Panc1 (cell line): ENCODE measurements around the gene KLHL2. TPM values are rescaled to one million over a fixed set of nuclear protein-coding genes. Genes with fewer than 3 reads are reported as not detected.
"Not testable (repeated sequence)": the region's sequence is repeated elsewhere in the genome, so short reads cannot be mapped to it uniquely, and the experiment has no call there.

Source experiments
- ATAC-seq: fragments of 200-7000 bp; cut with Tn5 transposase; 2 replicates; pipeline ENCODE4 v1.9.1; 2020; ENCODE audit warnings: mild to moderate bottlenecking, moderate library complexity
- BruUV-seq: library from RNA; stranded (reverse); fragments of 400-500 nt; replicated peaks from 2 replicates; lab custom pipeline; 2021; lab: Mats Ljungman, UMichigan
- CTCF ChIA-PET: fragments of 300-600 bp; sonication (Branson Sonifier 250); formaldehyde crosslinking; loops from one replicate; lab custom pipeline; 2022; ENCODE audit warnings: antibody characterized with exemption; lab: Charles Lee
- POLR2A ChIA-PET: fragments of 300-600 bp; sonication (Branson Sonifier 250); formaldehyde crosslinking; loops from one replicate; lab custom pipeline; 2022; ENCODE audit warnings: antibody characterized with exemption; lab: Charles Lee
- DNase-seq: peaks from one replicate; pipeline ENCODE4 v3.0.0-alpha.2; 2010; ENCODE audit warnings: low read depth, low spot score
- H3K27ac ChIP-seq: 2 replicates; pipeline ENCODE4 v1.5.1; 2011; ENCODE audit warnings: mild to moderate bottlenecking, low read length, inconsistent platforms
- H3K27me3 ChIP-seq: fragments of 200-500 bp; sonication (Bioruptor generic); 2 replicates; pipeline ENCODE4 v1.6.0; 2014; ENCODE audit warnings: low read length, inconsistent platforms; ENCODE audit not compliant: control insufficient read depth, insufficient read depth
- H3K36me3 ChIP-seq: fragments of 200-500 bp; sonication (Bioruptor generic); 2 replicates; pipeline ENCODE4 v1.5.1; 2014; ENCODE audit warnings: inconsistent platforms, mild to moderate bottlenecking, low read length, moderate library complexity; ENCODE audit not compliant: control insufficient read depth, insufficient read depth
- H3K4me1 ChIP-seq: 2 replicates; pipeline ENCODE4 v1.5.1; 2011; ENCODE audit warnings: inconsistent platforms, mild to moderate bottlenecking, low read length, moderate library complexity; ENCODE audit not compliant: control insufficient read depth, insufficient read depth
- H3K4me3 ChIP-seq, 2 experiments: 2 replicates each; pipeline ENCODE4 v1.5.1; 2011 to 2012; ENCODE audit warnings: low read depth in 2 of 2, low read length in 2 of 2, mild to moderate bottlenecking in 2 of 2, inconsistent platforms in 1 of 2, moderate library complexity in 1 of 2
- H3K9me3 ChIP-seq: fragments of 200-500 bp; sonication (Bioruptor generic); 2 replicates; pipeline ENCODE4 v1.5.1; 2014; ENCODE audit warnings: low read depth, mild to moderate bottlenecking, inconsistent platforms, low read length, moderate library complexity; ENCODE audit not compliant: control insufficient read depth, insufficient read depth
- in situ Hi-C: cut with HindIII; loops from 2 replicates; pipeline ENCODE4 v1.10.0; 2016; ENCODE audit warnings: low sequenced_read_pairs, low pct_unique_long_range_greater_than_20kb
- intact Hi-C: fragments of 100-400 bp; cut with micrococcal nuclease; formaldehyde crosslinking; loops from one replicate; pipeline ENCODE4 v1.10.0; 2022; ENCODE audit not compliant: unreplicated experiment
- total RNA-seq: library from RNA; stranded (reverse); gene quantifications from one replicate; pipeline ENCODE4 v1.2.1, GENCODE V29; 2021; ENCODE audit not compliant: unreplicated experiment

KLHL2 gene
- total RNA-seq, 1 experiment from 2014 or later, result 17.4 TPM

DNA sequence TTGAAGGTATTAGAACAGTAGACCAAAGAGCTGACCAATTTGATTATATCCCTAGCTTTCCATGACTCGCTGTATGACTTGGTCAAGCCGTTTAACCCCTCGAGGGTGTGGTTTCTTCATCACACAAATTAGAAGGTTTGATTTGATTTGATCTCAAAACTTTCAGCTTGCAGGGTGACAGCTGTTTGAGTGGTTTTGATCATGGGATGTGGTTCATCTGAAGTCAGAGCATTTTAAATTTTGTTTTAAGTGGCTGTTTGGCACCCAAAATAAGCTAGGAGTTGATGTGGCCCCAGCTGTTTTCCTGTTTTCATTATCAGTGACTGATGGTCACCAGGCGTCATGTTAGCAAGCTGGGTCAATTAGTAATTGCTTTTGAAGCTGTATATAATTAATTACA, 52.4 kb downstream of the KLHL2 start:
- H3K4me1 ChIP-seq, POLR2A ChIA-PET, H3K27me3 ChIP-seq, in situ Hi-C loops, H3K36me3 ChIP-seq, CTCF ChIA-PET, BruUV-seq, H3K27ac ChIP-seq, ATAC-seq, H3K4me3 ChIP-seq, intact Hi-C loops, H3K9me3 ChIP-seq, DNase-seq: not testable (repeated sequence)

DNA sequence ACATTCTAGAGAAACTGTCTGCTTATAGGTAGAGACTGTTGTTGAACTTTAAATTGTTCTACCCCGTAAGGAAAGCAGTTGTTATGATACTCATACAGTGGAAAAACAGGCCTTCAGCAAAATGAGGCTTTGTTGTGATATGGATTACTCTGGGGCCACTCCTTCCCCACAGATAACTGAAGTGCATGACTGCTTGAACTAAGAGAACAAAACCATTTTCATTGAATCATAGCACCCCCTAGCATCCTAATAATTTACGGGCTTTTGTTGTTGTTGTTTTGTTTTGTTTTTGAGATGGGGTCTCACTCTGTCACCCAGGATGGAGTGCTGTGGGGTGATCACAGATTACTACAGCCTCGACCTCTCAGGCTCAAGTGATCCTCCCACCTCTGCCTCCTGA, 54.9 kb downstream of the KLHL2 start:
- POLR2A ChIA-PET, ATAC-seq, H3K27me3 ChIP-seq, DNase-seq, H3K9me3 ChIP-seq, BruUV-seq, H3K36me3 ChIP-seq, in situ Hi-C loops, H3K4me1 ChIP-seq, intact Hi-C loops, H3K27ac ChIP-seq, H3K4me3 ChIP-seq, CTCF ChIA-PET: not testable (repeated sequence)

GRCh38 chr4:165263466-165263865, 56.1 kb downstream of the KLHL2 start:
- CTCF ChIA-PET, result interaction anchor here (0.6 kb wide), 1 partner anchor 54 kb away, joined by 3 read pairs; no protein-coding TSS in a partner anchor

GRCh38 chr4:165269931-165270330, 62.6 kb downstream of the KLHL2 start:
- H3K27ac ChIP-seq, intact Hi-C loops, in situ Hi-C loops: not testable (repeated sequence)

More at GRCh38 chr4:165263466-165263865, 56.1 kb downstream of the KLHL2 start:
- POLR2A ChIA-PET, result interaction anchor here (0.6 kb wide), 1 partner anchor 15 kb away, joined by 3 read pairs; no protein-coding TSS in a partner anchor
- ATAC-seq, in situ Hi-C loops, H3K4me1 ChIP-seq, intact Hi-C loops, H3K27me3 ChIP-seq, H3K9me3 ChIP-seq, H3K36me3 ChIP-seq, H3K4me3 ChIP-seq, H3K27ac ChIP-seq, BruUV-seq, DNase-seq: not testable (repeated sequence)

GRCh38 chr4:165273443-165273842, 66.1 kb downstream of the KLHL2 start:
- H3K4me3 ChIP-seq, H3K4me1 ChIP-seq, H3K9me3 ChIP-seq, H3K36me3 ChIP-seq, CTCF ChIA-PET, intact Hi-C loops, in situ Hi-C loops, POLR2A ChIA-PET, BruUV-seq, ATAC-seq, H3K27ac ChIP-seq, DNase-seq, H3K27me3 ChIP-seq: not testable (repeated sequence)

More at GRCh38 chr4:165269931-165270330, 62.6 kb downstream of the KLHL2 start:
- H3K9me3 ChIP-seq, CTCF ChIA-PET, DNase-seq, H3K27me3 ChIP-seq, ATAC-seq, H3K4me1 ChIP-seq, POLR2A ChIA-PET, H3K4me3 ChIP-seq, H3K36me3 ChIP-seq, BruUV-seq: not testable (repeated sequence)

- in situ Hi-C loops, DNase-seq, ATAC-seq, H3K27ac ChIP-seq, H3K27me3 ChIP-seq, BruUV-seq, H3K9me3 ChIP-seq, H3K36me3 ChIP-seq, H3K4me1 ChIP-seq, H3K4me3 ChIP-seq, POLR2A ChIA-PET, CTCF ChIA-PET, intact Hi-C loops: not testable (repeated sequence)
Measured at GRCh38 chr4:165275357-165275756, 68.0 kb downstream of the KLHL2 start.

DNA sequence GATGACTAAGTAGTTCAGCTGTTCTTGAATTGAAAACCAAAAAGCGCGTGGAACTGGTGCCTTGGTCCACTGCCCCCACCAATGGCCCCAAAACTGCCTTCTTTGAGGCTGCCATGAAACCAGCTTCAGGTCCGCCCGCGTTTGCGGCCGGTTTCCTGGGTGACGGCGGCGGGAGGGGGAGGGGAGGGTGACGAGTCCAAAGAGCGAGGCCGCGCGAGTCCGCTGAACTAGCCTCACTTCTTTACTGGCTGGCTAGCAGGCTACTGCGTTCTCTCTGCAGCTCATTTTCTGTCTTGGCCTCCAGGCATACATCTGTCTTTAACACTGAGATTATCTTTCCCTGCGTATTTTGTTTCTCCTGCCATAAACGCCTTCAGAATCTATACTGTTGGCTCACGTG, 72.2 kb downstream of the KLHL2 start:
- BruUV-seq, H3K4me1 ChIP-seq, in situ Hi-C loops, H3K27ac ChIP-seq, CTCF ChIA-PET, intact Hi-C loops, DNase-seq, H3K27me3 ChIP-seq, H3K4me3 ChIP-seq, ATAC-seq, H3K36me3 ChIP-seq, H3K9me3 ChIP-seq, POLR2A ChIA-PET: not testable (repeated sequence)
